KOPT-K1 (cell line): Measurements from ENCODE around the gene FGF10.

ENCODE experiments used
- H3K27ac ChIP-seq: fragments of 200-600 bp; sonication (generic); 2 replicates; pipeline ENCODE4 v1.5.1; 2016; ENCODE audit warnings: antibody characterized with exemption, mild to moderate bottlenecking, low read depth, low read length; ENCODE audit not compliant: poor library complexity, severe bottlenecking
- H3K36me3 ChIP-seq: fragments of 200-600 bp; sonication (generic); 2 replicates; pipeline ENCODE4 v1.5.1; 2017; ENCODE audit warnings: antibody characterized with exemption, mild to moderate bottlenecking, low read length, moderate library complexity; ENCODE audit not compliant: insufficient read depth
- H3K9me3 ChIP-seq: fragments of 200-600 bp; sonication (generic); 2 replicates; pipeline ENCODE4 v1.5.1; 2017; ENCODE audit warnings: antibody characterized with exemption, low read length, mild to moderate bottlenecking; ENCODE audit not compliant: insufficient read depth, poor library complexity, severe bottlenecking

The FGF10 gene

DNA sequence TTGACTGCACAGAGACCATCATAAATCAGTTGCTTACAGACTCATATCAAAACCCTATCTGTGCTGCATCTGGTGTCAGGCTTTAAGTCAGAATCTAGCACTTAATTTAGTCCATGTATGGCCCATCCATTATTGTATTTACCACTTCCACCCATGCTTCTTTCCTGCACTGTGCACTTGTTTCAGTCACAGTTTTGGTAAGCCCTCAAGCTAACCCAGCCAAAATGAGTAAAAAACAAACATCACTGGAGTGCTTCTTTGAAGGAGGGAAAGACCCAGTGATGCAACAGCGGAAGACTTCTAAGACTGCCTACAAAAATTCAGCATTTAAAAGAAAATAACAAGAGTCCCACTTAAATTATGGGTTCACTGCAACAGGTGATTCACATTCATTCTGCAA lies 69.0 kb downstream of the FGF10 start:
- H3K27ac ChIP-seq = no peak overlapping the region
- no peaks in the 10 kb centered on the region for H3K9me3 ChIP-seq
- no peaks in the 10 kb centered on the region for H3K36me3 ChIP-seq

DNA sequence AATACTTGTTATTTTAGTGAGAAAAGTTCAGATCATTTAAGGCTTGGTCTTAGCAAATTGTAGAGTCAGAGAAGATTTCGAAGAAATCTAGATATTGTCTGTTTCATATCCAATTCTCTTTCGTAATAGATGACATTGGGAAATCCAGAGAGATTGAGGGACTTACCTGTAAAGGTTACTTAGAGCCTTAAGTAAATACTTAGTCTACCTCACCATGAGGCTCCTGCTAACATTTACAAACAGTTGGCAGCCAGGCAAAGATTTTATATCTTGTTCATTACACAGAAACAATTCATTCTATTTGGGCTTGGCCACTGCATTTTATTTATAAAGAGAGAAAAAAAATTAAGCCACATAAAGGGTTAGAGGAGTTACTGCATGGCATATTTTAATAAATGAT lies 70.3 kb downstream of the FGF10 start:
- Histone ChIP-seq H3K36me3 (no peaks in the 10 kb centered on the region), H3K9me3 (no peaks in the 10 kb centered on the region), H3K27ac (no peak overlapping the region)

DNA sequence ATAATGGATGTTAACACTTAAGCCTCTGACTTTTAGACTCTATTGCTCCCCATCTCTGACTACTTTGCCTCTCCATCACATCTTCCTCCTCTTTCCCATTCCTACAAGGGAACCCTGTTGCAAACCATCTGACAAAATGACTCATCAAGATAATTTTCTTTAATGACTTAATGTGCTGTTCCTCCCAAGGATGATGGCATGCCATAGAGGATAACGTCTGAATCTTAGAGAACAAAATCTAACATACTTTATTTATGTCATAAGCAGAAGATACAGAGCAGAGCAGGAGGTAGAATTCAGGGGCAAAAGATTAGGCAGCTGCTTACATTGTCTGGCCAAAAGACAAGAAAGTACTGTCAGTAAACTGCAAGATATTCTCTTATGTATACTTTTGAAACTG lies 76.8 kb downstream of the FGF10 start:
- Histone ChIP-seq H3K9me3 (no peaks in the 10 kb centered on the region), H3K36me3 (no peaks in the 10 kb centered on the region), H3K27ac (no peak overlapping the region)

- H3K9me3 ChIP-seq = no peaks in the 10 kb centered on the region
- H3K27ac ChIP-seq = no peak overlapping the region
- H3K36me3 ChIP-seq = no peaks in the 10 kb centered on the region
These were observed 88.7 kb downstream of the FGF10 start for GRCh38 chr5:44300551-44300950.

DNA sequence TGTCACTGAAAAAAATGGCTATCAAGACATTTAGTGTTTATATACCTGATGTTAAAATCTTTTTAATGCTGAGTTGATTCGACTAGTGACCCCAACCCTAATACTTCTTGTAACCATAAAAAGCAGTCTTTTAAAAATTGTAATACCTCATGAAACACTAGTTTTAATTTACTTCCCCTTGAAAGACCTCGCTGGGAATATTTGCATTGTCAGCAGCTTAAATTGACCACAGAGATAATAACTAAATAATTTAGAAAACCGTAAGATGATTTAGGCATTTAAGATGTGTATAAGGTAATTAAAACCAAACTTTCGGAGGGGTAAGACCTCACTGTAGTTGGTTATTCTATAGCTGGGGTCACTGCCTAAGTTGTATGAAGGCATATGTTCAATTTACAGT lies 89.8 kb downstream of the FGF10 start:
- H3K36me3 ChIP-seq = no peaks in the 10 kb centered on the region
- no peaks in the 10 kb centered on the region for H3K9me3 ChIP-seq
- H3K27ac ChIP-seq = no peak overlapping the region

DNA sequence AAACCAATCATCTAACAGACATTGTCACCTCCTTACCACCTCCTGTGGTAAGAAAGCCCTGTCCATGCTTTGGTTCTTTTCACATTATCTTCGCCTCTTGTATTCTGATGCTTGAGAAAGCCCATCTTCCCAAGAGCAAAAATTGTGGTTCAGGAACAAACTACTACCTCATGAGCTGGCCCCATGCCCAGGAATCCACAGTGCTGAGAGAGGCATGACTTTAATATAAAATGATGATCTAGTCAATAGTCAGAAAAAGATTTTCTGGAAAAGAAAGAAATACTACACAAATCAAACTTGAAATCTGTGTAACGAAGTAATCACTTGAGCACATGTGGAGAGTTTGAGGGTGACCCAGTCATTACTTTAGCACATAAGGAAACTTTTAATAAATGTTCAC lies 94.7 kb downstream of the FGF10 start:
- Histone ChIP-seq H3K36me3 (no peaks in the 10 kb centered on the region), H3K27ac (no peak overlapping the region), H3K9me3 (no peaks in the 10 kb centered on the region)

DNA sequence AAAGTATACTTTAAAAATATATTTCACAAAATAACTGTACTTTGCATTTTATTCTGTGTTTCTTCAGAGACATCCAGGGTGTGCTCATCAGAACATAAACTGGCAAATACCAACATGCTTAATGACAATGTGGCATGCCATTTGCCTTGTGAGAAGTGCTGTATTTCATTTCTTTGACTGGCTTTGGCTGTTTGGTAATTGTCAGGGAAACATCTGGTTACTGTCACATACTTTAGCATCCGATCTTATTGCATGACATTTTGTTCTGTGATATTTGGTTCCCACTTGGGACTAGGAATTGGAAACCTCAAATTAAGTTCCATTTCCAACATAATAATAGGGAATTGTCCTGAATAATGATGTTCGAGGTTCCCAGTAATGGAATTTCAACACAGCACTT lies 96.5 kb downstream of the FGF10 start:
- Histone ChIP-seq H3K36me3 (no peaks in the 10 kb centered on the region), H3K27ac (no peak overlapping the region), H3K9me3 (no peaks in the 10 kb centered on the region)

- Histone ChIP-seq H3K27ac (no peak overlapping the region), H3K36me3 (no peaks in the 10 kb centered on the region), H3K9me3 (no peaks in the 10 kb centered on the region)
These were observed 110.8 kb downstream of the FGF10 start for GRCh38 chr5:44278469-44278868.

GRCh38 chr5:44275908-44276307 lies 113.3 kb downstream of the FGF10 start:
- H3K27ac ChIP-seq = no peak overlapping the region
- H3K9me3 ChIP-seq = no peaks in the 10 kb centered on the region
- H3K36me3 ChIP-seq = no peaks in the 10 kb centered on the region

DNA sequence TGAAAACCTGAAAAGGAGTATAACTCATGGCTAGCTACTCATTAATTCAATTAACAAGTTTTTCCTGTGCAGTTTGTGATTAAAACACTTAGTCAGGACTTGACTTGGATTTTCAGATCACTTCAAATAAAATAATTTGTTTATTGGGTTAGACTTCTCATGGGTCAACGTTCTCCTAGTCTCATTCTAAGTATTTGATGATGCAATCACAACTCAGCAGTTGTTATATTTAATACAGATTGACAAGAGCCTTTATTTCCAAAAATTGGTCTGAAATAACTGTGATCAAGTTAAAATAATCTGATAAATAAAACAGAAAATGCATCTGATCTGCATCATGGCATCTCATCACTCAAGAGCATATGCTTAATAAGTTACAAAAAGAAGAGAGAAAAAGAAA lies 113.9 kb downstream of the FGF10 start:
- H3K27ac ChIP-seq = no peak overlapping the region
- H3K36me3 ChIP-seq = no peaks in the 10 kb centered on the region
- H3K9me3 ChIP-seq = no peaks in the 10 kb centered on the region

- Histone ChIP-seq H3K27ac (no peak overlapping the region), H3K36me3 (no peaks in the 10 kb centered on the region), H3K9me3 (no peaks in the 10 kb centered on the region)
These were observed 121.3 kb downstream of the FGF10 start for GRCh38 chr5:44267909-44268308.

DNA sequence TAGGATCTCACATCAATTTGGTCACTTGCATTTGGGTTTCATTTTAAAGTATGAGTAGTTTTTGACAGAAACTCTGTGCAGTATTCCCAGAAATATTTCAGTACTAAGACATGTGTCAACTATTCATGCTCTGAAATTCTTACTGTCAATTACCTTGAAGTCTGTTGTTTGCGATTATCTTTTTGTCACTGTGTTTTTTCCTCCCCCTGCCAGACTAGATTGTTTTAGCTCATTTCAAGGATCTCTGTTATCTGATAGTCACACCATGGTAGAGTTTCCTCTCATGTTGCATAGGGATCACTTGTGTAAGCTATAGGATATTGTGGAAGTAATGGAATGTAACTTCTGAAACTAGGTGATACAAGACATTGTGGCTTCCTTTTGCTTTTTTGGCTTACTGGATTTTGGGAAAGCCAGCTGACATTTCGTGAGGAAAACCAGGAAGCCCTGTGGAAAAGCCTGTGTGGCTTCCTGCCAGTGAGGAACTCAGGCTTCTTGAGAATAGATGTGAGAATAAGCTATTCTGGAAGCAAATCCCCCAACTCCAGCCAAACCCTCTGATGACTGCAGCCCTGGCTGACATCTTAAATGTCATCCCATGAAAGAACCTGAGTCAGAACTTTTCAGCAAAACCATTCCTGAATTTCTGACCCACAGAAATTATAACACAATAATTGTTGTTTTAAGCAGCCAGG lies 122.2 kb downstream of the FGF10 start:
- Histone ChIP-seq H3K27ac (no peak overlapping the region), H3K36me3 (no peaks in the 10 kb centered on the region), H3K9me3 (no peaks in the 10 kb centered on the region)

- no peaks in the 10 kb centered on the region for H3K36me3 ChIP-seq
- no peaks in the 10 kb centered on the region for H3K9me3 ChIP-seq
- H3K27ac ChIP-seq = no peak overlapping the region
These were observed 123.5 kb downstream of the FGF10 start for GRCh38 chr5:44265713-44266112.

DNA sequence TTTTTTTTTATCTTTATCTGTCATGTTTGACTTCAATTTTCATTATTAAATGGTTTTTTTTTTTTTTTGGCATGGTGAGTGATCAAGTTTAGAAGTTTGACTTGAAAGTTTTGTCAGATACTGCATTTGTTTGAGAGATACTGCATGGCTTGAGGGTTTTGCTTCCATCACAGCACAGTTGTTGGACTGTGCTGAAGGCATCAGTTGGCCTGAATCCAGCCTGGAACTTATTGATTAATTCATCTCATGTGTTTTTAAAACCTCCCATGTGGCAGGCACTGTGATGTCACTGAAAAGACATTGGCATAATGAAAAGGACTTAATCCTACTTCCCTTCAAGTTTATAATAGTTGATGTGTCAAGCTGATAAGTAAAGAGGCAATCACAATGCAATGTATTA lies 128.4 kb downstream of the FGF10 start:
- H3K36me3 ChIP-seq = no peaks in the 10 kb centered on the region
- H3K27ac ChIP-seq = no peak overlapping the region
- H3K9me3 ChIP-seq = no peaks in the 10 kb centered on the region

GRCh38 chr5:44257653-44258365 lies 131.4 kb downstream of the FGF10 start:
- H3K27ac ChIP-seq = no peak overlapping the region
- no peaks in the 10 kb centered on the region for H3K36me3 ChIP-seq

DNA sequence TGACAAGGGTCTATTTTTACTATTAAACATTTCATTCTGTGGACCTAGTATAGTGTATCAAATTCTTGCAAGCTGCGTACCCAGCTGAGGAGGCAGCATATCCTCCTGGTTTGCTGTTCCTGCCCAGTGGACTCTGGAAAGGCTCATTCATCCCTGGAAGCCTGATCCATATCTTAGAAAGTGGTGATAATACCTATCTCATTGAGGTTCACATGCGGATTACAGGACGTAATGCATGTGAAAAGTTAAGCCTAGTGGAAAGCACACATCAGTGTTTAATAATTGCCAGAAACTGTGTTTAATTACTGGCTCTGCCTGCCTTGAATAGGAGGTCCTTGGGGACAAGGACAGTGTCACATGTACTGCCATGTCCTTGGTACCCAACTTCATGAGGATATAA lies 132.0 kb downstream of the FGF10 start:
- Histone ChIP-seq H3K27ac (no peak overlapping the region), H3K36me3 (no peaks in the 10 kb centered on the region), H3K9me3 (no peaks in the 10 kb centered on the region)

More at GRCh38 chr5:44257653-44258365, 131.4 kb downstream of the FGF10 start:
- no peaks in the 10 kb centered on the region for H3K9me3 ChIP-seq
